Caco-2 (cell line): ENCODE measurements around the gene TVP23B. TPM values are rescaled to one million over a fixed set of nuclear protein-coding genes. Genes with fewer than 3 reads are reported as not detected.
"Not testable (repeated sequence)": the region's sequence is repeated elsewhere in the genome, so short reads cannot be mapped to it uniquely, and the experiment has no call there.

Source experiments
- BruUV-seq: library from RNA; stranded (reverse); fragments of 400-500 nt; replicated peaks from 2 replicates; lab custom pipeline; 2021; lab: Mats Ljungman, UMichigan
- CTCF ChIA-PET: fragments of 300-600 bp; sonication (Branson Sonifier 250); formaldehyde crosslinking; loops from one replicate; lab custom pipeline; 2022; ENCODE audit warnings: antibody characterized with exemption; lab: Charles Lee
- POLR2A ChIA-PET: fragments of 300-600 bp; sonication (Branson Sonifier 250); formaldehyde crosslinking; loops from one replicate; lab custom pipeline; 2022; ENCODE audit warnings: antibody characterized with exemption; lab: Charles Lee
- DNase-seq, 2 experiments: peaks; one replicate each; pipeline versions ENCODE4 v3.0.0 to v3.0.0-alpha.2; 2020 to 2022
- H3K27me3 ChIP-seq: replicated peaks from 2 replicates; pipeline ENCODE4 v1.6.0; 2011; ENCODE audit warnings: low read length; ENCODE audit not compliant: control insufficient read depth, insufficient read depth
- H3K36me3 ChIP-seq: 2 replicates; pipeline ENCODE4 v1.5.1; 2011; ENCODE audit warnings: low read length; ENCODE audit not compliant: control insufficient read depth, insufficient read depth
- H3K4me1 ChIP-seq: fragments of 250-450 bp; sonication (Bioruptor Pico); 2 replicates; pipeline ENCODE4 v1.5.1; 2020; ENCODE audit warnings: mild to moderate bottlenecking
- H3K4me3 ChIP-seq: 2 replicates; pipeline ENCODE4 v1.5.1; 2011; ENCODE audit warnings: low read depth, mild to moderate bottlenecking, control low read depth, low read length
- H3K9me3 ChIP-seq: fragments of 250-450 bp; sonication (Bioruptor Pico); 2 replicates; pipeline ENCODE4 v1.5.1; 2020; ENCODE audit warnings: mild to moderate bottlenecking, moderate library complexity
- H3K27ac Mint-ChIP-seq: one replicate; pipeline ENCODE4 v1.8.0; 2022; ENCODE audit warnings: mixed read lengths; ENCODE audit not compliant: unreplicated experiment
- H3K27me3 Mint-ChIP-seq: one replicate; pipeline ENCODE4 v1.8.0; 2022; ENCODE audit warnings: mixed read lengths; ENCODE audit not compliant: insufficient read depth, unreplicated experiment
- H3K36me3 Mint-ChIP-seq: one replicate; pipeline ENCODE4 v1.8.0; 2022; ENCODE audit warnings: mild to moderate bottlenecking, mixed read lengths; ENCODE audit not compliant: insufficient read depth, unreplicated experiment
- H3K4me1 Mint-ChIP-seq: one replicate; pipeline ENCODE4 v1.8.0; 2022; ENCODE audit warnings: low read depth, mixed read lengths; ENCODE audit not compliant: unreplicated experiment
- H3K4me3 Mint-ChIP-seq: one replicate; pipeline ENCODE4 v1.8.0; 2022; ENCODE audit warnings: mild to moderate bottlenecking, moderate library complexity, mixed read lengths; ENCODE audit not compliant: unreplicated experiment
- H3K9me3 Mint-ChIP-seq: one replicate; pipeline ENCODE4 v1.8.0; 2022; ENCODE audit warnings: mixed read lengths; ENCODE audit not compliant: unreplicated experiment
- CTCF ChIP-seq, 2 experiments: fragments of 200-600 bp in 1 of 2; IDR thresholded peaks; 1 replicate in 1 of 2; 2 replicates in 1 of 2; pipeline versions ENCODE4 v1.5.1 to v1.8.0; 2011 to 2022; ENCODE audit warnings: antibody characterized with exemption in 1 of 2, control low read depth in 1 of 2, inconsistent platforms in 1 of 2, low read depth in 1 of 2, low read length in 1 of 2, mild to moderate bottlenecking in 1 of 2, moderate library complexity in 1 of 2; ENCODE audit not compliant: insufficient read depth in 1 of 2, severe bottlenecking in 1 of 2, unreplicated experiment in 1 of 2
- intact Hi-C: fragments of 100-400 bp; cut with micrococcal nuclease; formaldehyde crosslinking; loops from one replicate; pipeline ENCODE4 v1.10.0; 2022; ENCODE audit not compliant: unreplicated experiment
- total RNA-seq: library from RNA; stranded (reverse); gene quantifications from 2 replicates; pipeline ENCODE4 v1.2.3, GENCODE V29; 2022

Gene TVP23B
- total RNA-seq, 1 experiment from 2014 or later: 29.1 TPM

GRCh38 chr17:18785933-18786332, 5.0 kb downstream of the TVP23B start:
- H3K9me3 Mint-ChIP-seq, H3K4me1 ChIP-seq, H3K4me3 Mint-ChIP-seq, POLR2A ChIA-PET, H3K27me3 Mint-ChIP-seq, H3K4me3 ChIP-seq, H3K27me3 ChIP-seq, intact Hi-C loops, H3K27ac Mint-ChIP-seq, H3K9me3 ChIP-seq, BruUV-seq, DNase-seq, H3K36me3 ChIP-seq: not testable (repeated sequence)
- H3K36me3 Mint-ChIP-seq: peaks cover 47% of the 10 kb centered on the region
- CTCF ChIA-PET: interaction anchor here (0.7 kb wide), 1 partner anchor 69 kb away, joined by 3 read pairs; no protein-coding TSS in a partner anchor
- peaks cover 18% of the 10 kb centered on the region for H3K4me1 Mint-ChIP-seq

- not testable (repeated sequence) for H3K4me3 Mint-ChIP-seq, H3K9me3 Mint-ChIP-seq
Measured at GRCh38 chr17:18786890-18787289, 5.9 kb downstream of the TVP23B start.

GRCh38 chr17:18791402-18791801, 10.4 kb downstream of the TVP23B start:
- peaks cover 46% of the 10 kb centered on the region for H3K36me3 Mint-ChIP-seq
- H3K9me3 Mint-ChIP-seq, H3K4me3 ChIP-seq, H3K36me3 ChIP-seq, POLR2A ChIA-PET, H3K27me3 Mint-ChIP-seq, H3K4me3 Mint-ChIP-seq, H3K27me3 ChIP-seq, intact Hi-C loops, H3K27ac Mint-ChIP-seq, H3K4me1 Mint-ChIP-seq, H3K9me3 ChIP-seq, CTCF ChIA-PET, H3K4me1 ChIP-seq: not testable (repeated sequence)
- TSS peak; percentile 8 for BruUV-seq
- DNase-seq: peak in 1 of 2 experiments; percentile 6
- peak in 1 of 2 experiments; percentile 4 for TF ChIP-seq CTCF (IDR thresholded peaks at IDR 0.05; ENCODE audit: insufficient read depth in 1 of 2, low read depth in 1 of 2, low read length in 1 of 2, severe bottlenecking in 1 of 2, unreplicated experiment in 1 of 2)

More at GRCh38 chr17:18786890-18787289, 5.9 kb downstream of the TVP23B start:
- intact Hi-C loops, H3K4me3 ChIP-seq, H3K27me3 Mint-ChIP-seq, H3K27ac Mint-ChIP-seq, H3K4me1 ChIP-seq, CTCF ChIA-PET, H3K9me3 ChIP-seq, POLR2A ChIA-PET, H3K27me3 ChIP-seq, BruUV-seq, DNase-seq, H3K36me3 ChIP-seq: not testable (repeated sequence)
- peaks cover 50% of the 10 kb centered on the region for H3K36me3 Mint-ChIP-seq
- peaks cover 18% of the 10 kb centered on the region for H3K4me1 Mint-ChIP-seq

GRCh38 chr17:18794841-18795240, 13.9 kb downstream of the TVP23B start:
- intact Hi-C loops, H3K4me1 Mint-ChIP-seq, CTCF ChIA-PET, BruUV-seq, DNase-seq, H3K36me3 ChIP-seq, POLR2A ChIA-PET, H3K4me3 ChIP-seq, H3K4me3 Mint-ChIP-seq, H3K9me3 ChIP-seq, H3K27ac Mint-ChIP-seq, H3K27me3 Mint-ChIP-seq, H3K4me1 ChIP-seq, H3K27me3 ChIP-seq, H3K9me3 Mint-ChIP-seq: not testable (repeated sequence)
- H3K36me3 Mint-ChIP-seq: peaks cover 54% of the 10 kb centered on the region

GRCh38 chr17:18796887-18797286, 15.9 kb downstream of the TVP23B start:
- H3K27me3 Mint-ChIP-seq, DNase-seq, H3K36me3 ChIP-seq, H3K9me3 Mint-ChIP-seq, BruUV-seq, H3K4me3 Mint-ChIP-seq, POLR2A ChIA-PET, H3K4me3 ChIP-seq, H3K27me3 ChIP-seq, H3K4me1 Mint-ChIP-seq, CTCF ChIA-PET, intact Hi-C loops, H3K9me3 ChIP-seq, H3K4me1 ChIP-seq: not testable (repeated sequence)
- peaks cover 60% of the 10 kb centered on the region for H3K36me3 Mint-ChIP-seq
- H3K27ac Mint-ChIP-seq: peak overlapping the region; percentile 22

GRCh38 chr17:18803458-18804245, 22.7 kb downstream of the TVP23B start:
- H3K9me3 ChIP-seq, H3K4me1 Mint-ChIP-seq, POLR2A ChIA-PET, H3K4me3 ChIP-seq, H3K27ac Mint-ChIP-seq, intact Hi-C loops, H3K27me3 Mint-ChIP-seq, H3K36me3 ChIP-seq, H3K27me3 ChIP-seq, H3K4me1 ChIP-seq, H3K9me3 Mint-ChIP-seq, H3K4me3 Mint-ChIP-seq, BruUV-seq, CTCF ChIA-PET, DNase-seq: not testable (repeated sequence)
- peaks cover 71% of the 10 kb centered on the region for H3K36me3 Mint-ChIP-seq
